HepG2 (cell line): ENCODE results near the gene PPP2R5D. TPM values are rescaled to one million over a fixed set of nuclear protein-coding genes. Genes with fewer than 3 reads are reported as not detected.

Experiments used
- FOXA1 ChIP-seq, 2 experiments: fragments of 450-650 bp in 1 of 2; sonication (generic) in 1 of 2; formaldehyde crosslinking in 1 of 2; IDR thresholded peaks; 2 replicates each; pipeline versions ENCODE4 v1.4.0 to v1.6.1; 2016 to 2020; ENCODE audit warnings: missing genetic modification reagents in 1 of 2
- NFE2L2 ChIP-seq: fragments of 150-350 bp; IDR thresholded peaks from 2 replicates; pipeline ENCODE4 v1.6.1; 2014; ENCODE audit warnings: low read length
- TOPORS ChIP-seq: sonication (generic); formaldehyde crosslinking; IDR thresholded peaks from 2 replicates; pipeline ENCODE4 v1.8.0; 2023; ENCODE audit warnings: mild to moderate bottlenecking, missing genetic modification reagents
- ZNF235 ChIP-seq: sonication (generic); formaldehyde crosslinking; IDR thresholded peaks from 2 replicates; pipeline ENCODE4 v1.8.1; 2023; ENCODE audit warnings: mild to moderate bottlenecking, missing genetic modification reagents, borderline replicate concordance
- ZNF501 ChIP-seq: sonication (generic); formaldehyde crosslinking; IDR thresholded peaks from 2 replicates; pipeline ENCODE4 v1.5.1; 2020; ENCODE audit warnings: mild to moderate bottlenecking, moderate library complexity, missing genetic modification reagents
- polyA plus RNA-seq, 8 experiments: library from polyadenylated mRNA; depleted of rRNA in 3 of 8; stranded (reverse) in 7 of 8; unstranded in 1 of 8; fragments of >200 nt; fragmentation: Illumina TruSeq in 4 of 8; extraction: Trizol in 4 of 8; gene quantifications; 2 replicates each; pipeline versions ENCODE4 v1.2.1 to v1.2.3, GENCODE V29; 2011 to 2016; ENCODE audit warnings: low read depth in 4 of 8, missing spikeins in 1 of 8, mixed read lengths in 1 of 8; ENCODE audit not compliant: insufficient read depth in 1 of 8
- total RNA-seq, 5 experiments: library from RNA; depleted of rRNA; stranded (reverse); fragments of >200 nt; fragmentation: Illumina TruSeq; extraction: Trizol; gene quantifications; 2 replicates each; pipeline ENCODE4 v1.2.3, GENCODE V29; 2016; ENCODE audit warnings: low read depth in 1 of 5
- TF ChIP-seq, protein P1 (sequence below): sonication (generic); formaldehyde crosslinking; IDR thresholded peaks from 2 replicates; pipeline ENCODE4 v1.4.0; 2020; ENCODE audit warnings: missing genetic modification reagents, mild to moderate bottlenecking, borderline replicate concordance
- TF ChIP-seq, protein P2 (sequence below): sonication (generic); formaldehyde crosslinking; IDR thresholded peaks from 2 replicates; pipeline ENCODE4 v1.5.1; 2020; ENCODE audit warnings: mild to moderate bottlenecking, missing genetic modification reagents, borderline replicate concordance

The PPP2R5D gene
- total and polyA plus RNA-seq, 2 of the 13 experiments (the other 11 are each of a cell fraction or from before 2014, with no cell fraction given) = 53.7 to 60.4 TPM

DNA sequence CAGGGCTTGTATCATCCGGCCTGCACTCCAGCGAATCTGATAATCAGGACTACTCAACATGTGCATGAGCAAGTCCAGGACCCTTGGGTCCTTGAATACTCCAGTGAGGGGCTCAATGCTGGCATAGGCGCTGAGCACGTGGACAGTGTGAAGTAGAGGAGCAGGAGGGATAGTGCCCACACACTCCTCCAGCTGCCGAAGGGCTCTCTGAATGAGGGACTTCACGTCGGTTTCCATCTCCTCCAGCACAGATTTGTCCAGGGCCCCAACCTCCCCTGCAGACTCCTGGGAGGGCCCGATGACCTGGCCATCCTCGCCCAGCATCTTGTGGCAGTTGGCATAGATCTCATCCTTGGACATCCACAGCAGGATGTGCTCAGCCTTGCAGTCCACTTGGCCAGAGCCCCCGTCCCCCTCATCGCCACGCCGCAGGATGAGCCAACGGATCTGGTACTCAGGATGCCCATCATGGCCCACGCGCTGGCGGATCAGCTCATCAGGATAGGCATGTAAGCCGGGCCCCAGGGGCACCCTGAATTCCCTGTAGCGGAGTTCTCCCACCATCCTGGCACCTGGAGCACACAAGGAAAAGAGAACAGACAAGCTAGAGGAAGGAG is 68.0 kb downstream of the PPP2R5D start (continued):
- TF ChIP-seq, protein P1, sequence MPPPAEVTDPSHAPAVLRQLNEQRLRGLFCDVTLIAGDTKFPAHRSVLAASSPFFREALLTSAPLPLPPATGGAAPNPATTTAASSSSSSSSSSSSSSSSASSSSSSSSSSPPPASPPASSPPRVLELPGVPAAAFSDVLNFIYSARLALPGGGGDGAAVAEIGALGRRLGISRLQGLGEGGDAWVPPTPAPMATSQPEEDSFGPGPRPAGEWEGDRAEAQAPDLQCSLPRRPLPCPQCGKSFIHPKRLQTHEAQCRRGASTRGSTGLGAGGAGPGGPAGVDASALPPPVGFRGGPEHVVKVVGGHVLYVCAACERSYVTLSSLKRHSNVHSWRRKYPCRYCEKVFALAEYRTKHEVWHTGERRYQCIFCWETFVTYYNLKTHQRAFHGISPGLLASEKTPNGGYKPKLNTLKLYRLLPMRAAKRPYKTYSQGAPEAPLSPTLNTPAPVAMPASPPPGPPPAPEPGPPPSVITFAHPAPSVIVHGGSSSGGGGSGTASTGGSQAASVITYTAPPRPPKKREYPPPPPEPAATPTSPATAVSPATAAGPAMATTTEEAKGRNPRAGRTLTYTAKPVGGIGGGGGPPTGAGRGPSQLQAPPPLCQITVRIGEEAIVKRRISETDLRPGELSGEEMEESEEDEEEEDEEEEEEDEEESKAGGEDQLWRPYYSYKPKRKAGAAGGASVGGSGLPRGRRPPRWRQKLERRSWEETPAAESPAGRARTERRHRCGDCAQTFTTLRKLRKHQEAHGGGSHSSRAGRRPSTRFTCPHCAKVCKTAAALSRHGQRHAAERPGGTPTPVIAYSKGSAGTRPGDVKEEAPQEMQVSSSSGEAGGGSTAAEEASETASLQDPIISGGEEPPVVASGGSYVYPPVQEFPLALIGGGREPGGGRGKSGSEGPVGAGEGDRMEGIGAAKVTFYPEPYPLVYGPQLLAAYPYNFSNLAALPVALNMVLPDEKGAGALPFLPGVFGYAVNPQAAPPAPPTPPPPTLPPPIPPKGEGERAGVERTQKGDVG (CRISPR knock-in tag) = peak; percentile 86; the same call in 1 of the 2 replicates
- no peak for TF ChIP-seq NFE2L2
- 0 out of 2 replicates have a peak, but pooled peaks have one; percentile 40 for TF ChIP-seq TOPORS (CRISPR knock-in tag)
- TF ChIP-seq FOXA1 (IDR thresholded peaks at IDR 0.05) = 0 out of 2 replicates have a peak, but pooled peaks have one; percentile 8
- no peak for TF ChIP-seq FOXA1 (CRISPR knock-in tag; IDR thresholded peaks at IDR 0.05)
- no peak for TF ChIP-seq ZNF501 (CRISPR knock-in tag)
- TF ChIP-seq, protein P2, sequence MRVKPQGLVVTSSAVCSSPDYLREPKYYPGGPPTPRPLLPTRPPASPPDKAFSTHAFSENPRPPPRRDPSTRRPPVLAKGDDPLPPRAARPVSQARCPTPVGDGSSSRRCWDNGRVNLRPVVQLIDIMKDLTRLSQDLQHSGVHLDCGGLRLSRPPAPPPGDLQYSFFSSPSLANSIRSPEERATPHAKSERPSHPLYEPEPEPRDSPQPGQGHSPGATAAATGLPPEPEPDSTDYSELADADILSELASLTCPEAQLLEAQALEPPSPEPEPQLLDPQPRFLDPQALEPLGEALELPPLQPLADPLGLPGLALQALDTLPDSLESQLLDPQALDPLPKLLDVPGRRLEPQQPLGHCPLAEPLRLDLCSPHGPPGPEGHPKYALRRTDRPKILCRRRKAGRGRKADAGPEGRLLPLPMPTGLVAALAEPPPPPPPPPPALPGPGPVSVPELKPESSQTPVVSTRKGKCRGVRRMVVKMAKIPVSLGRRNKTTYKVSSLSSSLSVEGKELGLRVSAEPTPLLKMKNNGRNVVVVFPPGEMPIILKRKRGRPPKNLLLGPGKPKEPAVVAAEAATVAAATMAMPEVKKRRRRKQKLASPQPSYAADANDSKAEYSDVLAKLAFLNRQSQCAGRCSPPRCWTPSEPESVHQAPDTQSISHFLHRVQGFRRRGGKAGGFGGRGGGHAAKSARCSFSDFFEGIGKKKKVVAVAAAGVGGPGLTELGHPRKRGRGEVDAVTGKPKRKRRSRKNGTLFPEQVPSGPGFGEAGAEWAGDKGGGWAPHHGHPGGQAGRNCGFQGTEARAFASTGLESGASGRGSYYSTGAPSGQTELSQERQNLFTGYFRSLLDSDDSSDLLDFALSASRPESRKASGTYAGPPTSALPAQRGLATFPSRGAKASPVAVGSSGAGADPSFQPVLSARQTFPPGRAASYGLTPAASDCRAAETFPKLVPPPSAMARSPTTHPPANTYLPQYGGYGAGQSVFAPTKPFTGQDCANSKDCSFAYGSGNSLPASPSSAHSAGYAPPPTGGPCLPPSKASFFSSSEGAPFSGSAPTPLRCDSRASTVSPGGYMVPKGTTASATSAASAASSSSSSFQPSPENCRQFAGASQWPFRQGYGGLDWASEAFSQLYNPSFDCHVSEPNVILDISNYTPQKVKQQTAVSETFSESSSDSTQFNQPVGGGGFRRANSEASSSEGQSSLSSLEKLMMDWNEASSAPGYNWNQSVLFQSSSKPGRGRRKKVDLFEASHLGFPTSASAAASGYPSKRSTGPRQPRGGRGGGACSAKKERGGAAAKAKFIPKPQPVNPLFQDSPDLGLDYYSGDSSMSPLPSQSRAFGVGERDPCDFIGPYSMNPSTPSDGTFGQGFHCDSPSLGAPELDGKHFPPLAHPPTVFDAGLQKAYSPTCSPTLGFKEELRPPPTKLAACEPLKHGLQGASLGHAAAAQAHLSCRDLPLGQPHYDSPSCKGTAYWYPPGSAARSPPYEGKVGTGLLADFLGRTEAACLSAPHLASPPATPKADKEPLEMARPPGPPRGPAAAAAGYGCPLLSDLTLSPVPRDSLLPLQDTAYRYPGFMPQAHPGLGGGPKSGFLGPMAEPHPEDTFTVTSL (CRISPR knock-in tag) = 0 out of 2 replicates have a peak, but pooled peaks have one; percentile 9
- TF ChIP-seq ZNF235 (CRISPR knock-in tag) = 0 out of 2 replicates have a peak, but pooled peaks have one; percentile 4
